ENCODE data around the gene TECPR1.
"Not testable (repeated sequence)": the region's sequence is repeated elsewhere in the genome, so short reads cannot be mapped to it uniquely, and the experiment has no call there.

Gene TECPR1

DNA sequence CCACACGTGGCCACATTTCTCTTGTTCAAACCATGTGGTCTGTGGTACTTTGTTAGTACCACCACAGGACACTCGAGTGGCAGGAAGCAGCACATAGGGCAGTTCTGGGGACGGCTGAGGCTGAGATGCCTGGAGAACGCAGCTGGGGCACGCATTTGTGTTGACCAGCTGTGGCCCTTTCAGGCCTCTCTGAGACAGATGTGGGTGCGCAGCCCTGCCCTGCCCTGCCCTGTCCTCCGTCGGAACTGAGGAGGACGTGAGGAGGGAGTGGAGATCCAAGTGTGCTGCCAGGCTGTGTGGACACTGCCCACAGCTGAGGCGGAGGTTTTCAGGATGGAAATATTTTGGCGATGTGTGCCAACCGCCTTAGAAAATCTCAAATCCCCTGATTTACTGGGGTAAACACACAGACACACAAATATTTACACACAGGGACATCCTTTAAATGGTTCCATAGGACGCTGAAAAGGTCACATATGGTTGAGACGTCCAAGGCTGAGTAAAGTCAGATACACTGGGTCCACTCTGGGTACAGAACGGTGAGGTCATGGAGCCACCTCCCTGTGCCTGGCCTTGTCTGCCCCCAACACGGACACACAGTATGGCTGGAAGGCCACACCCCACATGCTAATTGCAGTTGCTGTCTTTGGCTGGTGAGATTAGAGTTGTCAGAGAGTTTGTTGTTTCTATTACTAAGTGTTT is 26.0 kb downstream of the TECPR1 start:
- no peak for DNase-seq

DNA sequence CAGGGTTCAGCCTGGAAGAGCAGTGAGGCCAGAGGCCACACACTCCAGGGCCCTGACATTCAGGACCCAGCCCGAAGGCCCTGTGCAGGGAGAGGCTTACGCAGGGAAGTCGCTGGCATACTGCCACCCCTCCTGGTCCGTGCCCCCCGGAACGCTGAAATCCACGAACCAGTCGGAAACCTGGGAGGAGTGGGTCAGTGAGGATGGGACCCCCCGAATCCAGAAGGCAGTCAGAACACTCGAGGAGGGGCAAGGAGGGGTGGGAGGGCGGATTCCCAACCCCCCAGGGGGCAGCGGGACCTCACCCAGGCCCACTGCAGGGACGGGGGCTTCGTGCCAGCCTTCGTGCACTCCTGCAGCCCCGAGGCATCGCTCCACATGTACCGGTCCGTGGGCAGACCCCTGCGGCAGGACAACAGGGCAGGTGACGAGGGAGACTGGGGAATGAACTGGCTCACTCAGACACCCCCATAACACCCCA is 27.3 kb downstream of the TECPR1 start:
- no peak for DNase-seq

DNA sequence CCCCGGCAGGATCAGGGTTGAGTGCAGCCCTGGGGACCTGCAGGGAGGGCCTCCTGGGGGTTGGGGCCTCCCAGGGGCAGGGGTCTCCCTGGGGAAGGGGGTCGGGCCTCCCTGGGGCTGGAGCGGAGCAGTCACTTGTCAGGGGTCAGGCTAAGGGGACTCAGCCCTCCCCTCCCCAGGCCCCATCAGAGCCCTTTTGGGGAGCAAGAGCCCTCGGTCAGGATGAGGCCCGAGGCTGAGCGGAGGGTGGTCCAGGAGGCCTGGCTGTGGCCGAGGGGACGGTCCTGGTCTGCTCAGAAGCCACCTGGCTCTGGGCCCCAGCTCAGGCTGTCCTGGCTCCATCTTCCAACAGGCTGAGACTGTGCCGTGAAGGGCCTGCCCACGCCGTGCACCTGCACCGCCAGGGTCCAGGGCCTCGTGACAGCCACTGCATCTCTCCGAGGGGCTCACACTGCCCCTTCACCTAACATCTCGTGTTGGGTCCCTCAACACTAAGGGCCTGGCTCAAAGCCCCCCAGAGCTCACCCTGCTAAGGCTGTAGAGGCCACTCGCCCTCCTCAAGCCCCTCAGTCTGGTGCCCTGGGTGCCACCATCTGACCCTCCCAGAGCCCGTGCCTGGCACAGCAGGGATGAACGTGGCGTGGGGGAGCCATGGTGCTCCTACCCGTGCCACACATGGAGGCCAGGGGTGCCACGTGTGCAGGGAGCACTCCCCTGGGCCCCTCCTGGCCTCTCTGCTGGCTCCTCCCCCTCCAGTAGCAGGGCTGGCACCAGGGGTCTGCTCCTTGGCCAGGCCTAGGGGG is 27.9 kb downstream of the TECPR1 start:
- DNase-seq = no peak

GRCh38 chr7:98223351-98223897 is 28.6 kb downstream of the TECPR1 start:
- DNase-seq = no peak

- DNase-seq = no peak
These were observed 29.4 kb downstream of the TECPR1 start for GRCh38 chr7:98222533-98223195.

DNA sequence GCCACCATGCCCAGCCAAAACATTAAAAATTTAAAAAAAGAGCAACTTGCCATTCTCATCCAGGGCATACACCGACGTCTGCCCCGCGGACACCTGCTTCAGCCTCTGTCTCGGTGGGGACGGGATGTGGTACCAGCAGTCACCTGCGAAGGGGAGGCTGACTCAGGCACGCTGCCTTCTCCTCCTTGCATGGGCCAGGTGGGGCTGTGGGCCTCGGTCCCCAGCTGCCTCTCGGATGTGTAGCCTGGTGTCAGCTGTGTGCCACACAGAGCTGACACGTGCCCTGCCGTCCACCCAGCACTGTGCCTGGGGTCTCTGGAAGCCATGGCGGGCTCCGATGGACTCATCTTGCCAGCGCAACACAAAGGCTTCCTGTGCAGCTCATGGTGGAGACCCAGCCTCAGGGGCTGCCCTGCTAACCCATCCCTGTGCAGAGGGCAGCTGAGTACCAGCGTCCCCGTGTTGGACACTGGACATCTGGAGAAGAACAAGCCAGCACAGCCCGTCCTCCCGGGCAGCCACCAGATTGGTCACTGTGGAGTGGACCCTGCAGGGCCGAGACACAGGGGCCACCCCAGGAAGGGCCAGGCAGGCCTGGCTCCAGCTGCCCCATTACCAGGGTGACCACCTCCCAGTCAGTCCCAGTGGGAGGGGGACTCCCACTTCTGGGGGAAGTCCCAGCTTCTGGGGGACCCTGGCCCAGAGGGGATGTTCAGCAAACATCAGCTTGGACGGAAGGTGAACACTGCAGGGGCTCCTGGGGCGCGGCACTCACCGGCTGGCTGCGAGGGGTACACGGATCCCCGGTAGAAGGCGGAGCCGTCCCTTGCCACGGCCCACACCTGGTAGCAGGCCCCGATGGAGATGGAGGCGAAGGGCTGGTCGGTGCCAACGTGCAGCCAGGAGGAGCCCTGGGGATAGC is 30.2 kb downstream of the TECPR1 start:
- DNase-seq = no peak

DNA sequence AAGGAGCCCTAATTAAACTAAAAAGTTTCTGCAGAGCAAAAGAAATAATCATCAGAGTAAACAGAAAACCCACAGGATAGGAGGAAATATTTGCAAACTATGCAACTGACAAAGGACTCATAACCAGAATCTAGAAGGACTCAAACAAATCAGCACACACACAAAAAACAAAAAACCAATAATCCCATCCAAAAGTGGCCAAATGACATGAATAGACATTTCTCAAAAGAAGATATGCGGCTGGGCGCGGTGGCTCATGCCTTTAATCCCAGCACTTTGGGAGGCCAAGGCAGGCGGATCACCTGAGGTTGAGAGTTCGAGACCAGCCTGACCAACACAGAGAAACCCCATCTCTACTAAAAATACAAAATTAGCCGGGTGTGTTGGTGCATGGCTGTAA is 32.6 kb downstream of the TECPR1 start:
- DNase-seq = not testable (repeated sequence)

DNA sequence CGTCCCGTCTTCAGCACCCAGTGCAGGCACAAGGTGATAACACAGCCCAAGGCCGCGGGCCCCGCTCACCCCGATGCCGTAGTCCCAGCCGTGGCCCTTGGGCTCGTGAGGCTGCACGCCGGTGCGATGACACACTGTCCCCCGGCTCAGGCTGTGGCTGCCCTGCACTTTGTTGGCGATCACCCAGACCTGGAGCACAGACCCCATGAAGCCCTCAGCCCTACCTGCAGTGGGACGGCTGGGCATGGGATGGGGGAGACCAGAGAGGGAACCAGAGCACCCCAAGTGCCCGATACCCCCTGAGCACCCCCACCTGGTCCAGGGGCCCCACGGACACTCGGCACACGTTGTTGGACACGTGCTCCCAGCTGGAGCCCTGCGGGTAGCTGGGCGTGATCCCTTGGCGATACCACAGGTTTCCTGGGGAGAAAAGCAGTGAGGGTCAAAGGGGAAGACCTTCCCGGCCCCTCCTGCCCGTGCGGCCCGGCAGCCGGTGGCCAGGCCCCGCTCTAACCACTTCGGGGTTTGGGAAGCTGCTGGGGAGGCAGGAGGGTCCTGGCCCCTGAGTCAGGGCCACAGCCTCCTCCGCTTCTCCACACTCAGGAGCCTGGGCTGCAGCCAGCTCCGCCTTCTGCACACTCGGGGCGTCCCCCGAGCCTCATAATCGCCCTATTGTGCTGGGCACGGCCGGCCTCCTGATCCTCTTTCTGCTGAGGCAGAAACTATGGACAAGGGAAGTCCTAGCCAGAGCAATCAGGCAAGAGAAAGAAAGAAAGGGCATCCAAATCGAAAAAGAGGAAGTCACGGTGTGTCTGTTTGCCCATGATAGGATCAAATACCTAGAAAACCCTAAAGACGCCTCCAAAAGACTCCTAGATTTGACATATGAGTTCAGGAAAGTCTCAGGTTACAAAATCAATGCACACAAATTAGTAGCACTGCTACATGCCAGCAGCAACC is 34.1 kb downstream of the TECPR1 start:
- no peak for DNase-seq

DNA sequence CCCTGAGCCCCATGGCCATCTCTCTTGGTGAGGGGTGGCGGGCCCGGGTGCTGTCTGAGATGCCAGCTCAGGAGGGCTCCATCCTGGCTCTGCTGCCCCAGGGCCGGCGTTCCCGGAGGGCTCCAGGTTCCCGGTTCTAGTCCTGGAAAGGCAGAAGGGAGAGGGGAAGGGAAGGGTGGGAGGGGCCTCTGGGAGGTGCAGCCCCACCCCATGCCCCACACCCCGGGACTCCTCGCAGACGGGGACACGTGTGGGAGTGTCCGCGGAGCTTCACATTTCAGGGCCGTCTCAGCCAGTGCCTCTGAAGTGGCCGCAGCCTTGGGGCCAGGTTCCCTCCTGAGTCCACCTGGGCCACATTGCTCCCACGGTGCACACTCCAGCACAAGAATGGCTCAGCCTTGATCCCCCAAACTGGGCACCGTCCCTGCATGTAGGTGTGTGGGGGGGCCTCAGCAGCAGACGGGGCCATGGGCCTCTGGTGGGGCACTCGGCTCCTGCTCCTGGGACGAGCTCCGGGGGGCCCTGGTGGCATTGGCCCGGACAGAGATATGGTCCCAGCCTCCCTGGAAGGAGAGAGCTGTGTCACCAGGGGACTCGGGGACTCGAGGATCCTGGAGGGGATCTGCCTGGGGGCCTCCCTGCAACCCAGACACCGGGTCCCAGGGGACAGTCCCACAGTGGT is 35.0 kb downstream of the TECPR1 start:
- DNase-seq = no peak

DNA sequence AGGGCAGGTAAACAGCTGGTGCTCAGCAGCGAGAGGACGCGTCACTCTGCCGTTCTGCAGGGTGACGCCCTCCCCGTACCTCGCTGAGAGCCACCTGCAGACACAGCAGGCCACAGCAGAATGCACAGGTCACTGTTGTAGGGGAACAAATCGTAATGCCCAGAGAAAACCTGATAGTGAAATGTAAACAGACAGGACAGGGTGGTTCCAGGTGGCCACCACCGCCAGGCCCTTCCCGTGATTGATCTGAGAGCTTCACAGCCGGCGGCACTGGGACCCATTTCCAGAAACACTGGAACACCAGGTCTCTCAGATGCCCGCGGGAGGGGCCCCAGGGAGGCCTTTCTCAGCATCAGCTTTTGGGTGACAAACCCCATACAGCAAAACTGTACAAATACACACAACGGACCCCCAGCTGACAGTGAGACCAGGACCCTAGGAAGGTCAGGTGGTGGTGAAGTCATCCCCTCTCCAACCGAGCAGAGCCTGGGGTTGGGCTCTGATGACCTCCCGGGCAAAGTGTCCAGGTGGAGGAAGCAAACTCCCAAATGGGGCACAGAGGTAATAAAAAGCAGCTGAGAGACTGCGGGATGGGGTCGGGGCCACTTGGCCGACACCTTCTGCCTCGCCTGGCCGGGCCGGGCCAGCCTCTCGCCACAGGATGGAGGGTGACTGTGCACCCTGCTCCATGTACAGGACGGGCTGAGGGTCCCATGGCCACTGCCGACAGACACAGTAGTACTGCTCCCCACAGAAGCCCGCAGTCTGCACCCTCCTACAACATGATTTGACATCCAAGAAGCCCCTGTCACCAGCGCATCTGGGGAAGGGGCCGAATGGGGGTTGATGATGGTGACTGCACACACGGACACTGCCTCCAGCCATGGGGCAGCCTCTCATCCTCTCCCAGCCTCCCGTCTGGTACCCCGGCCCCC is 36.2 kb downstream of the TECPR1 start:
- no peak for DNase-seq

- no peak for DNase-seq
These were observed 37.2 kb downstream of the TECPR1 start for GRCh38 chr7:98214811-98215321.

GRCh38 chr7:98213888-98214810 is 37.9 kb downstream of the TECPR1 start:
- DNase-seq = no peak

DNA sequence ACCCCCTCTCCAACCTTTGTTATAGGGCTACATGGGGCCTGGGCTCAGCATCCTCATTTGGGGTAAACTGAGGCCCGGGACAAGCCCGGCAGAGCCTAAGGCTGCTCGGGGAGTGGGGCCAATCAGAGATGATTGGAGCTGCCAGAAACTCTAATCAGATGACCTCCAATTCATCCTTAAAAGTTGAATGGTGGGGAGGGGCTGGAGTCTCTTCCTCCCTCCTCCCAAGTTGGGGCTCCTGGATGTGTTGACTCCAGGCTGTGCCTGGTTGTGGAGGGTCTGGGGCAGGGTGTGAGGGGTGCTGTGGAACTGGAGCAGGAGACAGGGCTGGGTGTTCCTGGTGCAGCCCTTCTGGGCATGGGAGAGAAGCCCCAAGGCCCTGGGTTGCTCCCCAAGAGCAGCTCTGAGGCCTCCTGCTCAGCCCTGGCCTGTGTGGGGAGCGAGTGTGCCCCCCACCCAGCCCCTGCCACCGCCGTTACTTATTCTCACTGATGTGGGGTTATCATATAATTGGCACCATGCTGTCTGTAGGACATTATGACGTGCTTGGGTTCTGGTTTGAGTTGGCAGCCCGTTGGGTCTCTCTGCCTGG is 38.6 kb downstream of the TECPR1 start:
- DNase-seq = no peak

- no peak for DNase-seq
These were observed 39.4 kb downstream of the TECPR1 start for GRCh38 chr7:98212532-98213041.

GRCh38 chr7:98211676-98212531 is 40.1 kb downstream of the TECPR1 start:
- DNase-seq = no peak

GRCh38 chr7:98211221-98211675 is 40.8 kb downstream of the TECPR1 start, which contains the start of gene BHLHA15:
Gene BHLHA15, plus strand, starts transcription at chr7:98211439. Its CDS starts 871 bp downstream, at chr7:98212310.
- peak; percentile 6 for DNase-seq

Measured in CD4-positive, alpha-beta T cell treated with Interleukin-4 for 4 hours (primary cell).